Measurements from ENCODE around the gene PCNX1.

DNA sequence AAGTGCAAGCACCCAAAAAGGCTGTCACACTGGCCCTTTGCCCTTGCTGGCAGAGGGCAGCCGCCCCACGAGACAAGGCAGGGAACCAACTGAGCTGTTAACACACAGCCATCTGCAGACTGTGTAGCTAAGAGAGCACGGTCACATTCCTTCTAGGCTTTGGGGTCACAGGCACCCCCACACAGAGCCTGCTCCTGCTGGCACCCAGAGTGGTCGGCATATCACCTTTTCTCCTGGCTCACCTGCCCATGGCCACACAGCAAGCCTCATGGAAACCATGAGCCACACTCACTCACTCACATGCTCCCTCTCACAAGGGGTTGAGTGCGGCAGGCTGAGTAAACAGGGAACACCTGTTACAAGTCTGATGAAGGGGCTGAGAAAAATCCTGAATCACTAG, 214.5 kb downstream of the PCNX1 start:
- TF ChIP-seq, protein P1, sequence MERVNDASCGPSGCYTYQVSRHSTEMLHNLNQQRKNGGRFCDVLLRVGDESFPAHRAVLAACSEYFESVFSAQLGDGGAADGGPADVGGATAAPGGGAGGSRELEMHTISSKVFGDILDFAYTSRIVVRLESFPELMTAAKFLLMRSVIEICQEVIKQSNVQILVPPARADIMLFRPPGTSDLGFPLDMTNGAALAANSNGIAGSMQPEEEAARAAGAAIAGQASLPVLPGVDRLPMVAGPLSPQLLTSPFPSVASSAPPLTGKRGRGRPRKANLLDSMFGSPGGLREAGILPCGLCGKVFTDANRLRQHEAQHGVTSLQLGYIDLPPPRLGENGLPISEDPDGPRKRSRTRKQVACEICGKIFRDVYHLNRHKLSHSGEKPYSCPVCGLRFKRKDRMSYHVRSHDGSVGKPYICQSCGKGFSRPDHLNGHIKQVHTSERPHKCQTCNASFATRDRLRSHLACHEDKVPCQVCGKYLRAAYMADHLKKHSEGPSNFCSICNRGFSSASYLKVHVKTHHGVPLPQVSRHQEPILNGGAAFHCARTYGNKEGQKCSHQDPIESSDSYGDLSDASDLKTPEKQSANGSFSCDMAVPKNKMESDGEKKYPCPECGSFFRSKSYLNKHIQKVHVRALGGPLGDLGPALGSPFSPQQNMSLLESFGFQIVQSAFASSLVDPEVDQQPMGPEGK (CRISPR knock-in tag; IDR thresholded peaks at IDR 0.05; ENCODE audit: borderline replicate concordance): no peak
- TF ChIP-seq BACH2 (CRISPR knock-in tag; IDR thresholded peaks at IDR 0.05; ENCODE audit: borderline replicate concordance): no peak
- no peak for TF ChIP-seq CSDC2 (CRISPR knock-in tag; IDR thresholded peaks at IDR 0.05)
- TF ChIP-seq ARNTL (CRISPR knock-in tag; IDR thresholded peaks at IDR 0.05; ENCODE audit: borderline replicate concordance, low read depth): no peak
- no peak for TF ChIP-seq ZNF70 (CRISPR knock-in tag; IDR thresholded peaks at IDR 0.05)
- no peak for TF ChIP-seq ZFP30 (CRISPR knock-in tag; IDR thresholded peaks at IDR 0.05)
- no peak for TF ChIP-seq RARB (CRISPR knock-in tag; IDR thresholded peaks at IDR 0.05)

Data from SK-N-SH treated with all-trans-retinoic acid at 6 μM for 48 hours (cell line).